Right hindlimb (tissue), 1 donor: ENCODE data around the gene SERPINI1.

ENCODE experiments used
- DNase-seq: peaks from one replicate; pipeline ENCODE4 v3.0.0-alpha.2; 2018

Gene SERPINI1

GRCh38 chr3:167736264-167736787 is 805 bp downstream of the SERPINI1 start:
- no peak for DNase-seq

- no peak for DNase-seq
Observed at GRCh38 chr3:167736997-167737396, 1.5 kb downstream of the SERPINI1 start.

- DNase-seq, result no peak
Observed at GRCh38 chr3:167738037-167738436, 2.5 kb downstream of the SERPINI1 start.

GRCh38 chr3:167739190-167739810 is 3.8 kb downstream of the SERPINI1 start:
- no peak for DNase-seq

- DNase-seq, result no peak
Observed at GRCh38 chr3:167740961-167741587, 5.6 kb downstream of the SERPINI1 start.

GRCh38 chr3:167742338-167742737 is 6.8 kb downstream of the SERPINI1 start:
- no peak for DNase-seq

GRCh38 chr3:167743799-167744198 is 8.3 kb downstream of the SERPINI1 start:
- DNase-seq, result no peak

- DNase-seq, result no peak
Observed at GRCh38 chr3:167749209-167749608, 13.7 kb downstream of the SERPINI1 start.

- no peak for DNase-seq
Observed at GRCh38 chr3:167749728-167750127, 14.2 kb downstream of the SERPINI1 start.

- no peak for DNase-seq
Observed at GRCh38 chr3:167750272-167750971, 14.9 kb downstream of the SERPINI1 start.

- no peak for DNase-seq
Observed at GRCh38 chr3:167754049-167754448, 18.5 kb downstream of the SERPINI1 start.

- DNase-seq, result no peak
Observed at GRCh38 chr3:167761302-167761701, 25.8 kb downstream of the SERPINI1 start.

GRCh38 chr3:167762296-167762695 is 26.8 kb downstream of the SERPINI1 start:
- DNase-seq, result no peak

GRCh38 chr3:167772992-167773391 is 37.5 kb downstream of the SERPINI1 start:
- DNase-seq, result no peak

- DNase-seq, result no peak
Observed at GRCh38 chr3:167773584-167773983, 38.1 kb downstream of the SERPINI1 start.

GRCh38 chr3:167776066-167776685 is 40.7 kb downstream of the SERPINI1 start:
- no peak for DNase-seq

- DNase-seq, result no peak
Observed at GRCh38 chr3:167777356-167777755, 41.8 kb downstream of the SERPINI1 start.

- no peak for DNase-seq
Observed at GRCh38 chr3:167780214-167780883, 44.8 kb downstream of the SERPINI1 start.

GRCh38 chr3:167783781-167784180 is 48.3 kb downstream of the SERPINI1 start:
- DNase-seq, result peak; percentile 34

- no peak for DNase-seq
Observed at GRCh38 chr3:167785790-167786189, 50.3 kb downstream of the SERPINI1 start.

- DNase-seq, result no peak
Observed at GRCh38 chr3:167787440-167787839, 51.9 kb downstream of the SERPINI1 start.

- DNase-seq, result no peak
Observed at GRCh38 chr3:167798443-167798842, 62.9 kb downstream of the SERPINI1 start.

- DNase-seq, result no peak
Observed at GRCh38 chr3:167808910-167809309, 73.4 kb downstream of the SERPINI1 start.
